ENCODE results near the gene TMOD4. TPM values are rescaled to one million over a fixed set of nuclear protein-coding genes. Genes with fewer than 3 reads are reported as not detected.

TMOD4 gene
- total and polyA plus RNA-seq, 2 of the 13 experiments (the other 11 are each of a cell fraction or from before 2014, with no cell fraction given): 0.66 TPM; not detected in 1

GRCh38 chr1:151146412-151147131 lies 29.2 kb downstream of the TMOD4 start, which contains the start of gene SEMA6C (continued):
- peak; percentile 29; the same call in 1 of the 2 replicates for TF ChIP-seq HMG20B (CRISPR knock-in tag; conservative IDR thresholded peaks at IDR 0.05)
- TF ChIP-seq ZNF556 (CRISPR knock-in tag; IDR thresholded peaks at IDR 0.05; ENCODE audit: borderline replicate concordance): peak; percentile 29; the same call in 1 of the 2 replicates
- TF ChIP-seq KDM5B (CRISPR knock-in tag; IDR thresholded peaks at IDR 0.05; ENCODE audit: borderline replicate concordance): peak; percentile 73
- TF ChIP-seq ZEB1 (IDR thresholded peaks at IDR 0.05; ENCODE audit: insufficient replicate concordance, low read depth): peak; percentile 58
- peak; percentile 77 for TF ChIP-seq ZNF687 (CRISPR knock-in tag; IDR thresholded peaks at IDR 0.05)
- no peak for TF ChIP-seq ZNF468 (CRISPR knock-in tag; IDR thresholded peaks at IDR 0.05)
- no peak for TF ChIP-seq RFXANK (CRISPR knock-in tag; IDR thresholded peaks at IDR 0.05)
- peak; percentile 54; the same call in 1 of the 2 replicates for TF ChIP-seq ZNF724P (CRISPR knock-in tag; IDR thresholded peaks at IDR 0.05; ENCODE audit: borderline replicate concordance)
- no peak for TF ChIP-seq NONO (IDR thresholded peaks at IDR 0.05)
- TF ChIP-seq NONO (CRISPR knock-in tag; conservative IDR thresholded peaks at IDR 0.05): 0 out of 2 replicates have a peak, but pooled peaks have one; percentile 29
- no peak; the same call in 1 of the 2 replicates for TF ChIP-seq ARNT2 (CRISPR knock-in tag; IDR thresholded peaks at IDR 0.05; ENCODE audit: low read depth)
- TF ChIP-seq TIGD3 (CRISPR knock-in tag; IDR thresholded peaks at IDR 0.05; ENCODE audit: borderline replicate concordance): peak; percentile 57; the same call in 1 of the 2 replicates
- TF ChIP-seq SAP130 (CRISPR knock-in tag; IDR thresholded peaks at IDR 0.05; ENCODE audit: low read depth): peak; percentile 64
- no peak for TF ChIP-seq ZFP37 (CRISPR knock-in tag; IDR thresholded peaks at IDR 0.05; ENCODE audit: borderline replicate concordance)
- no peak for TF ChIP-seq ZZZ3 (CRISPR knock-in tag; IDR thresholded peaks at IDR 0.05; ENCODE audit: borderline replicate concordance)
- TF ChIP-seq ZFX (CRISPR knock-in tag; IDR thresholded peaks at IDR 0.05; ENCODE audit: low read depth): peak; percentile 77
- TF ChIP-seq SP1 (IDR thresholded peaks at IDR 0.05): no peak
- peak; percentile 93 for TF ChIP-seq SP1 (CRISPR knock-in tag; IDR thresholded peaks at IDR 0.05)
- no peak for TF ChIP-seq ZNF614 (CRISPR knock-in tag; IDR thresholded peaks at IDR 0.05; ENCODE audit: borderline replicate concordance)
- peak; percentile 81 for TF ChIP-seq NFYC (CRISPR knock-in tag; IDR thresholded peaks at IDR 0.05)
- TF ChIP-seq ZNF30 (CRISPR knock-in tag; IDR thresholded peaks at IDR 0.05): no peak
- TF ChIP-seq ZNF75D (CRISPR knock-in tag; IDR thresholded peaks at IDR 0.05; ENCODE audit: borderline replicate concordance): no peak
- peak; percentile 16; the same call in 1 of the 2 replicates for TF ChIP-seq ZMYM4 (CRISPR knock-in tag; IDR thresholded peaks at IDR 0.05)
- TF ChIP-seq PHF5A (CRISPR knock-in tag; IDR thresholded peaks at IDR 0.05; ENCODE audit: low read depth, unreplicated experiment): no peak
- TF ChIP-seq ZNF737 (CRISPR knock-in tag; IDR thresholded peaks at IDR 0.05; ENCODE audit: borderline replicate concordance): no peak

All from HepG2 (cell line).